HL-60 (cell line): ENCODE measurements around the gene KRT36. TPM values are rescaled to one million over a fixed set of nuclear protein-coding genes. Genes with fewer than 3 reads are reported as not detected.
A peak's percentile ranks its signal among the peaks of the same experiment; 100 is the strongest.

ENCODE experiments used
- DNase-seq, 2 experiments: peaks; one replicate each; pipeline ENCODE4 v3.0.0-alpha.2; 2010 to 2020; ENCODE audit warnings: low read depth in 1 of 2, low spot score in 1 of 2
- H3K27ac ChIP-seq: fragments of 250-450 bp; sonication (Bioruptor Pico); replicated peaks from 2 replicates; pipeline ENCODE4 v1.5.1; 2020; ENCODE audit warnings: mild to moderate bottlenecking, moderate library complexity
- H3K27me3 ChIP-seq: fragments of 250-450 bp; sonication (Bioruptor Pico); 2 replicates; pipeline ENCODE4 v1.5.1; 2021; ENCODE audit warnings: mild to moderate bottlenecking, moderate library complexity; ENCODE audit not compliant: insufficient read depth, poor library complexity, severe bottlenecking
- H3K4me3 ChIP-seq: replicated peaks from 2 replicates; pipeline ENCODE4 v1.5.1; 2011; ENCODE audit warnings: mild to moderate bottlenecking, control low read depth, low read length; ENCODE audit not compliant: insufficient read depth
- CTCF ChIP-seq: IDR thresholded peaks from one replicate; pipeline ENCODE4 v1.5.1; 2011; ENCODE audit warnings: low read length, control low read depth, inconsistent platforms; ENCODE audit not compliant: insufficient read depth
- GABPA ChIP-seq: IDR thresholded peaks from 2 replicates; pipeline ENCODE4 v1.6.1; 2012; ENCODE audit warnings: low read depth
- POLR2AphosphoS5 ChIP-seq: IDR thresholded peaks from 2 replicates; pipeline ENCODE4 v1.6.1; 2012; ENCODE audit warnings: low read depth
- REST ChIP-seq: IDR thresholded peaks from 2 replicates; pipeline ENCODE4 v1.6.1; 2012; ENCODE audit warnings: low read depth; ENCODE audit not compliant: insufficient replicate concordance
- SPI1 ChIP-seq: IDR thresholded peaks from 2 replicates; pipeline ENCODE4 v1.6.1; 2012; ENCODE audit warnings: low read depth, mild to moderate bottlenecking, borderline replicate concordance
- microRNA-seq: library from miRNA; unstranded; fragments of <30 nt; microRNA quantifications from one replicate; pipeline ENCODE4, GENCODE V29; 2018

Gene KRT36

GRCh38 chr17:41439375-41439774, 50.3 kb downstream of the KRT36 start:
- peak in 1 of 2 experiments; percentile 3 for DNase-seq
- H3K4me3 ChIP-seq, result no peak overlapping the region
- no peak overlapping the region for H3K27ac ChIP-seq
- peaks cover 7% of the 10 kb centered on the region for H3K27me3 ChIP-seq
- TF ChIP-seq REST, result no peak
- no peak for TF ChIP-seq SPI1
- TF ChIP-seq GABPA, result no peak
- TF ChIP-seq CTCF, result no peak
- TF ChIP-seq POLR2AphosphoS5, result no peak

GRCh38 chr17:41437769-41438168, 51.9 kb downstream of the KRT36 start:
- H3K27ac ChIP-seq, result no peak overlapping the region
- TF ChIP-seq REST (no peak), GABPA (no peak), SPI1 (no peak), POLR2AphosphoS5 (no peak), CTCF (no peak)
- peaks cover 3% of the 10 kb centered on the region for H3K27me3 ChIP-seq
- no peak overlapping the region for H3K4me3 ChIP-seq
- DNase-seq, result no peak

- peaks cover 3% of the 10 kb centered on the region for H3K27me3 ChIP-seq
- DNase-seq, result no peak
- H3K27ac ChIP-seq, result no peak overlapping the region
- TF ChIP-seq SPI1 (no peak), POLR2AphosphoS5 (no peak), REST (no peak), GABPA (no peak), CTCF (no peak)
- no peak overlapping the region for H3K4me3 ChIP-seq
Measured at GRCh38 chr17:41437254-41437653, 52.5 kb downstream of the KRT36 start.

Small RNA genes within 50 kb of the gene (microRNA-seq; reads per million reads assigned to microRNA genes)
- gene MIR6510, result not detected
